GM18508 (cell line): ENCODE measurements around the gene RPL27.
"Not testable (repeated sequence)": the region's sequence is repeated elsewhere in the genome, so short reads cannot be mapped to it uniquely, and the experiment has no call there.

Experiments
- ATAC-seq: cut with Tn5 transposase; IDR thresholded peaks from one replicate; pipeline ENCODE4 v1.9.1; 2021; ENCODE audit warnings: moderate number of reproducible peaks; ENCODE audit not compliant: insufficient read depth, unreplicated experiment

RPL27 gene

DNA sequence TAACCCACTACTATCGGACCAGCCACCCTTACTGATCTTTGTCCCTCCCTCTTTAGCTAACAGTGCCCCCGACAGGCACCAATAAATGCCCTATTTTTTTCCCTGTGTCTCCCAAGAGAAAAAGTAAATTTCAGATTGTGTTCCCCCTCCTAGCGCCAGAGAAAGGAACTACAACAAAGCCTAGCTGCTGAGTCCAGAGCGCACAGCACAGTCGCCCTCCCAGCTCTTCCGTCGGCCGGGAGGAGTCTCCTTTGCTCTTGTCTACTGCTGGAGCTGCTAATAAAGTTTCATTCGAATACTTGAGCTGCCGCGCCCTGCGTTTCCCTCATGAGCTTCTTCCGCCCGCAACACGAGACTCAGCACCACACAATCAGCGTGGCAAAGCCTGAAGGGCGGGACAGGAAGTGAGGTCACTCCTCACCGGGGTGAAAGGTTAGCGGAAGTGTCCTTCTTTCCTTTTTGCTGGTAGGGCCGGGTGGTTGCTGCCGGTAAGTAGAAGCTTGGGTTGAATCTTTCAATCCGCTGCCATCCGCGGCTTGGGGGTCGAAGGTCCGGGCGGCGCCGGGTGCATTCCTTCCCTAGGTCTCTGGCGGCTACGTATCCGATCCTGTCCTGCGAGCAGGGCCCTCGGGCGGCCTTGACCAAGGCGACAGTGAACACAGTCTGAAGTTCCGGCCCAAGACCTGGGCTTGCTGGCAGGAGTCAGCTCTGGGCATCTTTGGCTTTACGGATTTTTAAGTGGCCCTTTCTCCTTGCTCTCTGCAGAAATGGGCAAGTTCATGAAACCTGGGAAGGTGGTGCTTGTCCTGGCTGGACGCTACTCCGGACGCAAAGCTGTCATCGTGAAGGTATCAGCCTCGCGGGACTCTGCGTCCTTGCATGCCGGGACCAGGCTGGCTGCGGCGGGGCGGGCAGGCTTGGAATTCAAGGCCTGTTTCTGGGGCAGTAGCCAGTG is at the start of gene RPL27:
TSS of gene RPL27 (plus strand) at position 436 of the 955 bp plus-strand sequence. CDS start at position 768, 332 bp downstream.
- peak; percentile 81 for ATAC-seq

DNA sequence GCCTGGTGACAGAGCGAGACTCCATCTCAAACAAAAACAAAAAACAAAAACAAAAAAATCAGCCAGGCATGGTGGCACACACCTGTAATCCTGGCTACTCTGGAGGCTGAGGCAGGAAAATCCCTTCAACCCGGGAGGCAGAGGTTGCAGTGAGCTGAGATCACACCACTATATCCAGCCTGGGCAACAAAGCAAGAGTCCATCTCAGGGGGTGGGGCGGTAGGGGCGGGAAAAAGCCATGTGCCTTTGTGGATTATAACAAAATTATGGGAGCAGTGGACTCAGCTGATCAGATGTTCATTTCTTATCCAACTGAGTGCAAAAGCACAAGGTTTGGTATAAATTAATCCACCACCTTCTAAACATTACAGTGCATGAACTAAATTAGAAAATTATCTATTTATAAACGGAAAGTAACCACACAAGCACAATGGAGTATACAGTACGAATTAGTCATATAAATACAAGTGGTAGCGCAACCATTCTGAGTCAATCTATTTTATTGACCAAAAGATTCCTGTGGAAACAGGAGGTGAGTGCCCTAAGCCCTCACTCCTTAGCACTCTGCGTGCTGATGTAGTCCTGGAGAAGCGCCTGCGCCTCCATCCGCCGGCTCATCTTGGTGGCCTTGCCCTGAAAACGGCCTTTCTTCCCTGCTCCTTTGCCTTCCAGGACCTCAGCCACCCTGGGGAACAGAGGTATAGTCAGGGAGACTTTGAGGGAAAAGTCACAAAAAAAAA is 48.0 kb upstream of the RPL27 start:
- ATAC-seq, result no peak

DNA sequence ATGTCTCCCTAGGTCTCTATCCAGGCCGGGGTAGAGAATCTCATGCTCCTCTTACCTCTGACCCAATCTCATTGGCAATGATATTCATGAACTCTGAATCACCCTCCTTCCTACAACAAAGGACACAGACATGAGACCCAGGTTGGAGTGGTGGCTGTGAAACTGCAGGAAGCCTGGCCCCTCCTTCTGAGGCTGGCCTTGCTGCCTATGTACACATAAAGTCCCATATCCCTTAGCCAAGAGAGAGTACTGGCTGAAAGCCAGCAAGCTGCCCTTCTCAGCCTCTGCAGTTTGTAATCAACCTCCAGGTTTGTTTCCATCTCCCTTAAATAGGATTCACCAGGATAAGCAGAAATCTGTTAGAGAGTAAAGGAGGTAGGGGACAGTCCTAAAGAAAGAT is 44.5 kb upstream of the RPL27 start:
- ATAC-seq, result no peak

- ATAC-seq, result no peak
These were observed 33.9 kb upstream of the RPL27 start, which contains the start of gene AARSD1 for GRCh38 chr17:42964161-42964932. AARSD1 (minus strand) TSS chr17:42964454; CDS start chr17:42964440, 14 bp downstream.

DNA sequence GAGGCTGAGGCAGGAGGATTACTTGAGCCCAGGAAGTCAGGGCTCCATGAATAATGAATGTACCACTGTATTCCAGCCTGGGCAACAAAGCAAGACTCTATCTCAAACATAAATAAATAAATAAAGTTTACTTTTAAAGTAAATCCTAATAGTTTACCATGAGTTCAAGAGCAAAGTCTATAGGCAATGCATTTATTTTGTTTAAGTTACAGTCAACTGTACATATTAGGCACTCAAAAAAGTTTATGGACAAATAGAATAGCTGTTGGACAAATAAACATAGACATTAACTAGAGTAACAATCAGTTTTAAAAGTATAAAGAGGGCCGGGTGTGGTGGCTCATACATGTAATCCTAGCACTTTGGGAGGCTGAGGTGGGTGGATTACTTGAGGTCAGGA is 30.3 kb upstream of the RPL27 start:
- no peak for ATAC-seq

DNA sequence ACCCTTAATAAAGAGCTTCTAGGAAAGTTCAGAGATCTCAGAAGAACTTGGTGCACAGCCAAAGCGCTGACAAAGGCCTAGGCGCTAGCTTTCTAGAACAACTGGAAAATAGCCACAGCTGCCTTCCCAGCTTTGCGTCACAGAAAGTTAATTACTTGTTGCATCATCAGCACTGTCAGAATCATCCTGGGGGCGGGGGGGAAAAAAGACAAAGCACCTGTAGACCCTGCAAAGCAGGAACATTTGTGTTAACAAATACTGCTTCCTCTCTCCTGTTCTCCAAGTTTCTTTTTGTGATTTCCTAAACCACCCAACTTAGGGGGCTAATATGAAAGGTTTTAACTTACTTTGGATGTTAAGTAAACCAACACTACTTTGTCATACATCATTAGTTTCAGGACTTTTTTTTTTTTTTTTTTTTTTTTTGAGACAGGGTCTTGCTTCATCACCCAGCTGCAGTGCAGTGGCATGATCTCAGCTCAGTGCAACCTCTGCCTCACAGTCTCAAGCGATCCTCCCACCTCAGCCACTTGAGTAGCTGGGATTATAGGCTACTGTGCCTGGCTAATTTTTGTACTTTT is 29.1 kb upstream of the RPL27 start:
- ATAC-seq, result no peak

DNA sequence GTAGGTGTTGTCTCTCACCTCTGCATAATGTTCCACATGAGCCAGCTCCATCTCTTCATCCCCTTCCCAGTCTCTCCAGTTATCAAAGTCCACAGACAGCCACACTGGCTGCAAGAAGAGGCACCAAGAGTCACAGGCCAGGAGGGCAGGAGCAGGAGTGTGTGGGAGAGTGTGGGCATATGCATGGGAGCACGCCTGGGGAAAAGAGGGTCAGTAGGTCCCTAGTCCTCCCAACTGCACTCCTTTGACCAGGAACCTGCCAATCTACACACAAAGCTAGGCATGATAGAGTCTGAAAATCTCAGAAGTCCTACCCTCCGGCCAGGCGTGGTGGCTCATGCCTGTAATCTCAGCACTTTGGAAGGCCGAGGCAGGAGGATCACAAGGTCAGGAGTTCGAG is 26.6 kb upstream of the RPL27 start:
- no peak for ATAC-seq

DNA sequence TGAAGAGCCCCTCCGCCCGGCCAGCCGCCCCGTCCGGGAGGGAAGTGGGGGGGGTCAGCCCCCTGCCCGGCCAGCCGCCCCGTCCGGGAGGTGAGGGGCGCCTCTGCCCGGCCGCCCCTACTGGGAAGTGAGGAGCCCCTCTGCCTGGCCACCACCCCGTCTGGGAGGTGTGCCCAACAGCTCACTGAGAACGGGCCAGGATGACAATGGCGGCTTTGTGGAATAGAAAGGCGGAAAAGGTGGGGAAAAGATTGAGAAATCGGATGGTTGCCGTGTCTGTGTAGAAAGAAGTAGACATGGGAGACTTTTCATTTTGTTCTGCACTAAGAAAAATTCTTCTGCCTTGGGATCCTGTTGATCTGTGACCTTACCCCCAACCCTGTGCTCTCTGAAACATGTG is 24.9 kb upstream of the RPL27 start:
- not testable (repeated sequence) for ATAC-seq

- ATAC-seq, result no peak
These were observed 23.0 kb upstream of the RPL27 start for GRCh38 chr17:42975265-42975664.

- not testable (repeated sequence) for ATAC-seq
These were observed 22.5 kb upstream of the RPL27 start for GRCh38 chr17:42975701-42976100.

- ATAC-seq, result no peak
These were observed 18.5 kb upstream of the RPL27 start, which contains the start of gene PTGES3L for GRCh38 chr17:42979511-42980273. PTGES3L (minus strand) TSS chr17:42980080; CDS start chr17:42980053, 27 bp downstream.

DNA sequence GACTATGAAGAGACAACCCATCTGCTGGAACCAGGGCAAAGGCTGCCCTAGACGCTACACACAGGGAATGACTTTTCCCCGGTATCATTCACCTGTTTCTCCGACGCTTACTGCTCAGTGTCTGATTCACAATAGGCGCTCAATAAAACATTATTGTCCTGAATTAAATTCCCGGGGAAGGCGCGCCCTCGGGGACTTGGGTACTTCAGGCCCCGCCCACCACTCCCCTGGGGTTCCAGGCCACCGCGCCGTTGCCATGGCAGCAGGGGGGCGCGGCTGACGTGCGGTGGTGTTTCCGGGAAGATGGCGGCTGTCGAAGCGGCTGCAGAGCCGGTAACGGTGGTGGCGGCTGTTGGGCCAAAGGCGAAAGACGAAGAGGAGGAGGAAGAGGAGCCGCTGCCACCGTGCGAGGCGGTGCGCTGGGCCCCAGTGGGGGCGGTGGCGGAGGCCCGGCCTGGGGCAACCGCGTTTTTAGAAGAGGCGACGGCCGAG is 17.9 kb upstream of the RPL27 start, which contains the start of gene RUNDC1:
TSS of gene RUNDC1 (plus strand) at position 292 of the 492 bp plus-strand sequence. CDS start at position 304, 12 bp downstream.
- ATAC-seq, result no peak

DNA sequence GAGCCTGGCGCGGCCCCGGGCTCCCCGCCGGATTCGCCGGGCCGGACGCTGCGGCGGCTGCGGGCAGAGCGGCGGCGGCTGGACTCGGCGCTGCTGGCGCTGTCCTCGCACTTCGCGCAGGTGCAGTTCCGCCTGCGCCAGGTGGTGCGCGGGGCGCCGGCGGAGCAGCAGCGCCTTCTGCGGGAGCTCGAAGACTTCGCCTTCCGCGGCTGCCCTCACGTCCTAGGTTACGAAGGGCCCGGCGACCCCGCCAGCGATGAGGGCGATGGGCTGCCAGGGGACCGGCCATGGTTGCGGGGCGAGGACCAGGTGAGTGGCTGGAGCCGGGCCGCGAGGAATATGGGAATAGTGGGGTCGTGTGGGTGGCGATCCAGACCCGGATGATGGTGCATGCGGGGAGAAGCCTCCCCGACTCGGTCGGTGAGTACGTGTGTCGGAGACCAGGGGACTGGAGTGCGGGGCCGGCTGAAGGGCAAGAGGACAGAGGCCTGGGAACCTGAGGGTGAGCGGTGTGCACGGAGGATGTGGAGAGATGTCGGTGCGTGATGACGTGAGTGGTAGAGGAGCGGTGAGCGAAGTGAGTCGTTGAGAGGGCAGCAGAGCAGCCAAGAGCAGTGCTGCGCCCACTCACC is 17.3 kb upstream of the RPL27 start:
- no peak for ATAC-seq

DNA sequence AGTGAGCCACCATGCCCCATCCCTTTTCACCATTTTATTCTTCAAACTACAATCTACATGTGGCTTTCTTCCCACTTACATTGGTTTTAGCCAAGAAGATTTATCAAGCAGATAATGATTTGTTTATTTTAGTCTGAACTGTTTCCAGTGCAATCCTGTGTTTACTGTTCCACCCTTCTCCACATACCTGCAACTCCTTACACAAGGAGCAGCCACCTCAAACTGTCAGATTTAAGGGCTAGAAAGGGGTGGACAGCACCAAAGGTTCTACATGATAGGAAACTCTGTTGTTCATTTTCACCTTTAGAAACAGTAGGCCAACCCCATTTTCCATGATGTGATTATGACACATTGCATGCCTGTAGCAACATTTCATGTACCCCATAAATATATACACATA is 16.0 kb upstream of the RPL27 start:
- ATAC-seq, result no peak

DNA sequence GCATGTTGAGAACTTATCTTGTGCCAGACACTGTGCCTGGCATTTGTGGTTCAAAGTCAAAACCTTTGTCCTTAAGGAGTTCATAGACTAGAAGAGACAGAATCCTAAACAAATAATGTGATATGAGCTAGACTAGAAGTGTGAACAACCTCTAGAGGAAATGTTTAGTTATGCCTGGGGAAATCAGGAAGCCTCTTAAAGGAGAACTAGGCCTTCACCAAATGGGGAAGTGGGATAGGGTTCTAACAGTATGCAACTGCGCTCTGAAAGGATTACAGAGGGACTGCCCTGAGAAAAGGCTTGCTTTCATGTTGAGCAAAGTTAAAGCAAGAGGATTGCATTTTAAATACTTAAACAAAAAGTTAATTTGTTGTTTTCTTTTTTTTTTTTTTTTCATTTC is 13.0 kb upstream of the RPL27 start:
- peak; percentile 41 for ATAC-seq

DNA sequence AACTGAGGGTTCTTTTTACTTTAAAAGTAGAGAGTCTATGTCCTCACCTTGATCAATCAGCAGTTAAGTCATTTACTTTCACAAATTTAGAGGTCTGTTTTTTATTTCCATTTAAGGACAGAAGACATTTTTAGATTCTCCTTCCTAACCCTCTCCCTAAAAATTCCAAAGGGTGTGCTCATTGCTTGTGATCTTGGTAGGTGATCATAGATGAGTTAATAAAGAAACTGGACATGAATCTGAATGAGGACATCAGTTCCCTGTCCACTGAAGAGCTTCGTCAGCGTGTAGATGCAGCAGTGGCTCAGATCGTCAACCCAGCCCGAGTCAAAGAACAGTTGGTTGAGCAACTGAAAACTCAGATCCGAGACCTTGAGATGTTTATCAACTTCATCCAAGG is 9.1 kb upstream of the RPL27 start:
- ATAC-seq, result no peak

GRCh38 chr17:42989726-42990652 is 8.2 kb upstream of the RPL27 start:
- no peak for ATAC-seq
